Right renal cortex interstitium (tissue), 3 donors: ENCODE measurements around the gene TSEN15. TPM values are rescaled to one million over a fixed set of nuclear protein-coding genes. Genes with fewer than 3 reads are reported as not detected.
"Not testable (repeated sequence)": the region's sequence is repeated elsewhere in the genome, so short reads cannot be mapped to it uniquely, and the experiment has no call there.

Experiments
- DNase-seq, 3 donors: peaks; one replicate each; pipeline ENCODE4 v3.0.0-alpha.2; 2013; ENCODE audit warnings: low read depth in 3 of 3, low spot score in 2 of 3
- polyA plus RNA-seq, 3 donors: library from polyadenylated mRNA; unstranded; fragments of 120-200 nt; gene quantifications; one replicate each; pipeline ENCODE4 v1.2.1, GENCODE V29; 2013; ENCODE audit not compliant: insufficient read length in 3 of 3

The TSEN15 gene
- polyA plus RNA-seq, 3 donors: 42.9 to 46.0 (median 45.2) TPM

DNA sequence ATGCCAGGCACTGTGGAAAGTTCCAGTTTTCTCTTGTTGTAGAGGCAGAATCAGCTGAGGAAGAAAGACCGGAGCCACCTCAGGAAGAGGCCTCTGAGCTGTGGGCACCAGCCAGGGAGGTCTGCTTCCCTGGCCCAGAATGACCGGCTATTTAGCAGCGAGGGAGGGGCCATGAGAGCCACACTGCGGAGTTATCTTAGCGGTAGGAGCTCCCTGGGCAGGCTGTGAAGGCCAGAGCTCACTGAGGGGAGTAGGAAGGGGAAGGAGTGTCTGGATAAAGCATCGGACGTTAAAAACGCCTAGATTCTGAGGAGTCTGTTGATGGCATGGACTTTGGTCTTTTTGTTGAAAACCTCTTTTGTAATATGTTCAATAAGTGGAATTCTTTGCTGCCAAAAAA, 36.5 kb downstream of the TSEN15 start:
- no peak for DNase-seq

DNA sequence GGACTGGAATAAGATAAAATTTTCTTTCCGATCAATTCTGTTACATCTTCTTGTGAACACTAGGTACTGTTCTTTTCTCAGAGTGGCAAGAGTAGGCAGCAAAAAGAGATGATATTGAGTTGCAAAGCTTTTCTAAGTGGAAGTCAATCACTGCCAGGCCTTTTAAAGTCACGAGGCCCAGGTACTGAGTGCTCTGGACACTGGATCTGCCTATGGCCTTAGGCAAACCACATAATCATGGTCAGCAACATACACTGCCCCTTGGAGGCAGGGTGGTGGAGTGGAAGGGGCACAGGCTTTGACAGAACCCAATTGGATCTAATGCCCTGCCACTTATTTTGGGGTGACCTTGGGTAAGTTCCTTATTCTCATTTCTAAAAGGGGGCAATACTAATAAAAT, 41.5 kb downstream of the TSEN15 start:
- DNase-seq: no peak

DNA sequence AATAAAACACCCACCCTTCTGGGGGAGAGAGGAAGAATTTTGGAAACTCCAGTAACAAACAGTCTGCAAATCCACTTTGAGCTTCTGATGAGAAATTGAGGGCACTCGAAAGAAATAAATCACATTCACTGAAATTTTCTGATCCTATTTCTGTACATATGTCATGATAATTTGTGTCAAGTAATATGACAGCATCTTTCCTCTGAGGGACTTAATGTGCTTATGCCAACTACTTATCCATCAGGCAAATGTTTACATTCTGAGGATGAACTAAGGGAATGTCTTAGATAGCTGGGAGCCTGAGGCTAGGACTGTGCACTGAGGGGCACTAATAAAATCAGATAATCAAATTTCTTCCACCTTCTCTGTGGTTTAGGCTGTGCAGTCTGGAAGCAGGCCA, 44.5 kb downstream of the TSEN15 start:
- no peak for DNase-seq

DNA sequence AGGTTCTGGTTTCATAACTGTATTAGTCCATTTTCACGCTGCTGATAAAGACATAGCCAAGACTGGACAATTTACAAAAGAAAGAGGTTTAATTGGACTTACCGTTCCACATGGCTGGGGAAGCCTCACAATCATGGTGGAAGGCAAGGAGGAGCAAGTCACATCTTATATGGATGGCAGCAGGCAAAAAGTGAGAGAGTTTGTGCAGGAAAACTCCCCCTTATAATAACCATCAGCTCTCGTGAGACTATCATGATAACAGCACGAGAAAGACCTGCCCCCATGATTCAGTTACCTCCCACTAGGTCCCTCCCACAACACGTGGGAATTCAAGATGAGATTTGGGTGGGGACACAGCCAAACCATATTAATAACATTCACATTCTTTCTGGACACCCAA, 45.0 kb downstream of the TSEN15 start:
- DNase-seq: not testable (repeated sequence)

DNA sequence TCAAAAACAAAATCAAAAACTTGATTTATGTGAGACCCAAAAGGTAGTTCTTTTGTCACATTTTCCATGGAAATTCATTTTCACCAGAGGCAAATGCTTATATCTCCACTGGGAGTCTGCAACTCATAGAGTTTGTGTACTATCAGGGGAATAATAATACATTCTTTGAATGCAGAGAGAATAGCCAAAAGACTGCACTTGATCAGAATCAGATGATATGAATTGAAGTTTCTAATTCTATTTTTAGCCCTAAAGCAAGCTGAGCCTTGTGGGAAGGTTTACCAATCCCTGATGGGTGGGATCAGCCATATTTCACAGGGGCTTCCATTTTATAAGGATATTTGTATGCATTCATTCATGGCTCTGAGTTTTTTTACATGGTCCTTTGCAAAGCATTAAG, 49.6 kb downstream of the TSEN15 start:
- DNase-seq: no peak

DNA sequence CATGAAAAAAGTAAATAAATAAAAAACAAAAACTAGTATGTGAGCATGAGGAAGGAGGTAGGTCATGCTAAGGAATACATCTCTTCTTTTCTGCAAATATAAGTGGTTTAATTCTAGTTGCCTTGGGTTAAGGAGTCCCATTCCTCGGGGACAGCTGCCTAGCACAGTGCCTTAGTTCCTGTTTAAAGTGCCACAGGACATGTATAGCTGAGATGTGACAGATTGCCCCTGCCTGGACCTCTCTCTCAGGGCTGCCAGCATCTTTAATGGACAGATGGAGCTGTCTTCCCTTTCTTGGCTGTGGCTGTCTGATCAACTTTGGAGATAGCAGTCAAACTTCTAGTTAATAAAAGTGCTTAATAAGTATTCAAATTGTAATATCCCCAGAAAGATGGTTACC, 50.0 kb downstream of the TSEN15 start:
- no peak for DNase-seq

DNA sequence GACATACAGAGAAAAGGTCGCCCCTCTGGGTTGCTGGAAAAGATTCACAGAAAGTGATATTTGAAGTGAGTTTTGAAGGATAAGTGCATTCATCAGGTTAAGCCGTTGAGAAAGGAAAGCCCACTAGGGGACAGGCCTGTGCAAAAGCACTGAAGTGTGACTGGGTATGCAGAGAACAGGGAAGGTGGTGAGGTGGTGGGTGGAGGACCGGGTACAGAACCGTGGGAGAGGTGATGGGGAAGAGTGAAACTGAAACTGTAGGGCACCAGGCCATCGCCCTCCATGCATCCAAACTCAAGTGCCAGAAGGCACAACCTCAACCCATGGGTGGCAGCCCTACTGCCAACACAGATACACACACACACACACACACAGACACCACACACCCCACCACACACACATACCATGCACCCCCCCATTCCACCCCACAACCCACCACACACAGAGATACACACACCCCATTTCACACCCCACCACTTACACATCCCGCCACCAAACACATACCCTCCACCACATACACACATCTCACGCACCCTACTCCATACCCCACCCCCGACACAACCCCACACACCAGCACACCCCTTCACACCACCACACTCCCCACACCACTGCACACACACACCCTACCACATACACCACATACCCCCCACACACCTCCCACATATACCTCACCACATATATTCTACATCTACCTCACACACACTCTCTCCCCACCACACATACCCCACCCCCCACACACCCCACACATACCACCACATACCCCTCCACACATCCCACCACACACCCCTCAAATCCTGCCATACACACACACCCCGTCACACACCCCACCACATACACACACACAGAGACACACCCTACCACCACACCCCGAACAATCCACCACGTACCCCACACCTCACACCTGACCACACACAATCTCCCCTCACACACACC, 59.0 kb downstream of the TSEN15 start:
- DNase-seq: no peak

DNA sequence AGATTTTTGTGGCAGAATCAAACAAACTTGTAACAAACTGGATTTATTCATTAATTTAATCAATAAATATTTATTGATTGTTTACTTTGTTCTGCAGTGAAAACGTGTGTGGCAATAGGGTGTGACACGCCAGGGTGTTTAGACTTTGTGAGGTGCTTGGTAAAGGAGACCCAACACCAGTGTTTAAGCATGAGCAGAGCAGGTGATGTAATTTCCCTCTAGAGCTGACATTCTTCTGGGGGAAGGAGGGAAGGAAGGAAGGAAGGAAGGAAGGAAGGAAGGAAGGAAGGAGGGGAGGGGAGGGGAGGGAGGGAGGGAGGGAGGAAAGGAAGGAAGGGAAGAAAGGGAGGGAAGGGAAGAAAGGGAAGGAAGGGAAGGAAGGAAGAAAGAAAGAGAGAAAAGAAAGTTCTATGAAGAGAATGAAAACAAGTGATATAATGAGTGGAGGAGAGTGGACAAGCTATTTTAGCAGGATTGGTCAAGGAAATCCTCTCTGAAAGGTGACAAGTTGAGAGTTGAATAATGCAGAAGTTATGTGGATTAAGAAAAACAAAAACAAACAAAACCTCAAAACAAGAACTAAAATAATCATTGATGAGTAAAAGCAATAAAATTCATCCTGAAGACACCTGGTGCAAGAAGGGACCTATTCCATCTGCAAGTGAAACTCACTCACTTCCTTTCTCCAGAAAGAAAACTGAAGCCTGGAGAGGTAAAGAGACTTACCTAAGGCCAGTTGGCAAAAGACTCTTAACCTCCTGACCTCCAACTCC, 60.8 kb downstream of the TSEN15 start:
- no peak for DNase-seq

DNA sequence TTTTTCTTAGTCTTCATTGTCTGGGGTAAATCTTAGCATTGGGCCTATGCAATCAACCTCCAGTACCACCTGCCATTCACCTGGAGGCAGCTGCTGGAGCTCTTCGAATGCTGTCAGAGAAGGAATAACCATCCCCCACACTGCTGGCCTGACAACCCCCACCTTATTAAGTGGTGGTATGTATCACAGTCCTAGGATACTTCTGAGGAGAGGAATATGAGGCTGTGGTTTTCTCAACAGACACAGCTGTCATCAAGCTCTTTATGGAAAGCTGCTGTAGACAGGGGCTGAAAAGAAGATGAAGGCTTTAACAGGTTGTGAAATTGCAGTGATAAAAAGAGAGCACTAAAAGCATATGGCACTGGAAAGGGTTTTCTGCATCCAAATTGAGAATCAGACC, 61.7 kb downstream of the TSEN15 start:
- no peak for DNase-seq

DNA sequence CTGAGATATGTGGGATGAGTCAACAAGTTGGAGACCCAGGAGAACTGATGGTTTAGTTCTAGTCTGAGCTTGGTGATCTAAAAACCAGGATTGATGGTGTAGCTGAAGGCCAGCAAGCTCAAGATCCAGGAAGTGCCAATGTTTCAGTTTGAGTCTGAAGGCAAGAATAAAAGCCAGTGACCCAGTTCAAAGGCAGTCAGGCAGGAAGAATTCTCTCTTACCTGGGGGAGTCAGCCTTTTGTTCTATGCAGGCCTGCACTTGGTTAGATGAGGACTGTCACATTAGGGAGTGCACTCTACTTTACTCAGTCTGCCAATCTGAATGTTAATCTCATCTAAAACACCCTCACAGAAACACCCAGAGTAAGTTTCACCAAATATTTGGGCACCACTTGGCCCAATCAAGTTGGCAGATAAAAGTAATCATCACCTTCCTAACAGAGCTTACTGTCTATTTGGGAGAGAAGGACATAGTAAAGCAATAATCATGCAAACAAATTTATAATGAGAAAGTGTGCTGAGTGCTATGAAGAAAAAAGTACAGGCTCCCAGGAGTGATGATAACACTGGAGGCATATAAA, 63.4 kb downstream of the TSEN15 start:
- DNase-seq: no peak

DNA sequence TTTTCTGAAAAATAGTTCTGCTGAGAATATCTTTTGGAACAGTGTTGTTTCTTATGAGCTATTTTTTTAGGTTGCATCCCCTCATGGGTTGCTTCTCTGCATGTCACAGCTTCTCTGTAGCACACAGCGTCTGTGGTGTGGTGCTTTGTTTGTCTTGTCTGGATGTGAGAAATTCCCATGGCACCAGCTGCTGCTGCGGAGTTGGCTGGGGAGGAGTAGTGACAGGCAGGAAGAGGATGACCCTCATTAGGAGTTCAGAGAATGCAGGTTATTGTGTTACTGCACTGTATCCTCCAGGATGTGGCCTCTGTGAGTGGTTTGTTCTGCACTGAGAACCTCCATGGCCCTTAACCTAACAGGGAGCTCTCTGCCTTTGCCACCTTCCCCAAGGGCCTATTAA, 64.8 kb downstream of the TSEN15 start:
- no peak for DNase-seq

DNA sequence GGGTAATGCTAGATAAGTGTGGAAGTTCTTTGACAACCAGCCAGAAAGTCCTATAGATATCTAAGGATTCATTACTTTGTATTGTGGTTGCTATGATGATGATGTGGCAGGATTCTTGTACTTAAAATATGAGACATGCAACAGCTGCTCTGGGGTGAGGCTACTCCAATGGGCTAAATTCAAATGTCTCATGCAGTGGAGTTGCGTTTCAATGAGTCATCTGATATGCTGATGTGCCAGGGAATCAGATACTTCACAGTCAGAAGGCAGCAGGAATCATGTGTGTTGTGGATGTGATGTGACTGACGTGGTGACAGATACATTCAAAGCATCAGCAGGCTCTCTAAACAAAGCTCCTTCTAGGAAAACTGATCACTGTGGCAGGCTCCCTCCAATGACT, 66.5 kb downstream of the TSEN15 start:
- DNase-seq: no peak

Other genes with a start within 250 kb of the TSEN15 start
- gene RGL1, start 246.6 kb upstream of the TSEN15 start, polyA plus RNA-seq: 10 to 100 TPM; 49.9 to 57.2 (median 51.9) TPM
- 1 to 10 TPM; 6.0 to 9.0 (median 6.4) TPM for gene COLGALT2, start 14.0 kb upstream of the TSEN15 start, polyA plus RNA-seq